Measurements from ENCODE around the gene MRPS2.

MRPS2 gene

GRCh38 chr9:135480940-135481310, 19.6 kb upstream of the MRPS2 start:
- peak; percentile 30 for DNase-seq

GRCh38 chr9:135482015-135482754, 18.3 kb upstream of the MRPS2 start:
- DNase-seq, result no peak

- no peak for DNase-seq
Measured at GRCh38 chr9:135484460-135485277, 15.8 kb upstream of the MRPS2 start.

- DNase-seq, result no peak
Measured at GRCh38 chr9:135485385-135485784, 15.1 kb upstream of the MRPS2 start.

GRCh38 chr9:135485832-135486231, 14.7 kb upstream of the MRPS2 start:
- no peak for DNase-seq

- DNase-seq, result no peak
Measured at GRCh38 chr9:135486267-135487065, 14.0 kb upstream of the MRPS2 start.

- no peak for DNase-seq
Measured at GRCh38 chr9:135487281-135488012, 13.0 kb upstream of the MRPS2 start.

GRCh38 chr9:135488013-135488330, 12.5 kb upstream of the MRPS2 start:
- no peak for DNase-seq

GRCh38 chr9:135488527-135488926, 12.0 kb upstream of the MRPS2 start:
- no peak for DNase-seq

GRCh38 chr9:135489188-135489906, 11.1 kb upstream of the MRPS2 start:
- DNase-seq, result no peak

GRCh38 chr9:135490166-135490870, 10.2 kb upstream of the MRPS2 start:
- no peak for DNase-seq

- DNase-seq, result no peak
Measured at GRCh38 chr9:135490980-135491464, 9.5 kb upstream of the MRPS2 start.

- DNase-seq, result no peak
Measured at GRCh38 chr9:135491764-135492163, 8.7 kb upstream of the MRPS2 start.

GRCh38 chr9:135492886-135493669, 7.4 kb upstream of the MRPS2 start:
- DNase-seq, result no peak

- DNase-seq, result no peak
Measured at GRCh38 chr9:135494791-135495559, 5.5 kb upstream of the MRPS2 start.

- no peak for DNase-seq
Measured at GRCh38 chr9:135498381-135499126, 1.9 kb upstream of the MRPS2 start.

GRCh38 chr9:135499326-135500070, 984 bp upstream of the MRPS2 start:
- DNase-seq, result peak; percentile 92

GRCh38 chr9:135500071-135500524, 384 bp upstream of the MRPS2 start:
- DNase-seq, result no peak
